GM19463 (cell line): ENCODE results near the gene LIN37.
"Not testable (repeated sequence)": the region's sequence is repeated elsewhere in the genome, so short reads cannot be mapped to it uniquely, and the experiment has no call there.

Experiments used
- ATAC-seq: cut with Tn5 transposase; IDR thresholded peaks from one replicate; pipeline ENCODE4 v1.9.1; 2021; ENCODE audit warnings: mild to moderate bottlenecking, moderate library complexity; ENCODE audit not compliant: unreplicated experiment

The LIN37 gene

GRCh38 chr19:35787227-35787799 lies 38.9 kb downstream of the LIN37 start:
- ATAC-seq: no peak

GRCh38 chr19:35788205-35788960 lies 40.0 kb downstream of the LIN37 start:
- no peak for ATAC-seq

GRCh38 chr19:35789195-35789977 lies 41.0 kb downstream of the LIN37 start:
- no peak for ATAC-seq

- ATAC-seq: no peak
Observed at GRCh38 chr19:35789978-35790944, 41.9 kb downstream of the LIN37 start.

- ATAC-seq: no peak
Observed at GRCh38 chr19:35790981-35791813, 42.8 kb downstream of the LIN37 start.

GRCh38 chr19:35791814-35792279 lies 43.5 kb downstream of the LIN37 start:
- no peak for ATAC-seq

- no peak for ATAC-seq
Observed at GRCh38 chr19:35792312-35792711, 43.9 kb downstream of the LIN37 start.

- ATAC-seq: no peak
Observed at GRCh38 chr19:35792888-35793287, 44.5 kb downstream of the LIN37 start.

- ATAC-seq: no peak
Observed at GRCh38 chr19:35793381-35794165, 45.2 kb downstream of the LIN37 start.

GRCh38 chr19:35795564-35795963 lies 47.2 kb downstream of the LIN37 start:
- ATAC-seq: not testable (repeated sequence)

GRCh38 chr19:35796645-35797542 lies 48.5 kb downstream of the LIN37 start:
- ATAC-seq: no peak

- ATAC-seq: no peak
Observed at GRCh38 chr19:35797663-35798062, 49.3 kb downstream of the LIN37 start.

- ATAC-seq: no peak
Observed at GRCh38 chr19:35801828-35802227, 53.5 kb downstream of the LIN37 start.
